GM18868 (cell line): Measurements from ENCODE around the gene SYDE1.
"Not testable (repeated sequence)": the region's sequence is repeated elsewhere in the genome, so short reads cannot be mapped to it uniquely, and the experiment has no call there.

Source experiments
- ATAC-seq: cut with Tn5 transposase; IDR thresholded peaks from one replicate; pipeline ENCODE4 v1.9.1; 2021; ENCODE audit warnings: mild to moderate bottlenecking, moderate library complexity; ENCODE audit not compliant: unreplicated experiment

SYDE1 gene, protein sequence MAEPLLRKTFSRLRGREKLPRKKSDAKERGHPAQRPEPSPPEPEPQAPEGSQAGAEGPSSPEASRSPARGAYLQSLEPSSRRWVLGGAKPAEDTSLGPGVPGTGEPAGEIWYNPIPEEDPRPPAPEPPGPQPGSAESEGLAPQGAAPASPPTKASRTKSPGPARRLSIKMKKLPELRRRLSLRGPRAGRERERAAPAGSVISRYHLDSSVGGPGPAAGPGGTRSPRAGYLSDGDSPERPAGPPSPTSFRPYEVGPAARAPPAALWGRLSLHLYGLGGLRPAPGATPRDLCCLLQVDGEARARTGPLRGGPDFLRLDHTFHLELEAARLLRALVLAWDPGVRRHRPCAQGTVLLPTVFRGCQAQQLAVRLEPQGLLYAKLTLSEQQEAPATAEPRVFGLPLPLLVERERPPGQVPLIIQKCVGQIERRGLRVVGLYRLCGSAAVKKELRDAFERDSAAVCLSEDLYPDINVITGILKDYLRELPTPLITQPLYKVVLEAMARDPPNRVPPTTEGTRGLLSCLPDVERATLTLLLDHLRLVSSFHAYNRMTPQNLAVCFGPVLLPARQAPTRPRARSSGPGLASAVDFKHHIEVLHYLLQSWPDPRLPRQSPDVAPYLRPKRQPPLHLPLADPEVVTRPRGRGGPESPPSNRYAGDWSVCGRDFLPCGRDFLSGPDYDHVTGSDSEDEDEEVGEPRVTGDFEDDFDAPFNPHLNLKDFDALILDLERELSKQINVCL

DNA sequence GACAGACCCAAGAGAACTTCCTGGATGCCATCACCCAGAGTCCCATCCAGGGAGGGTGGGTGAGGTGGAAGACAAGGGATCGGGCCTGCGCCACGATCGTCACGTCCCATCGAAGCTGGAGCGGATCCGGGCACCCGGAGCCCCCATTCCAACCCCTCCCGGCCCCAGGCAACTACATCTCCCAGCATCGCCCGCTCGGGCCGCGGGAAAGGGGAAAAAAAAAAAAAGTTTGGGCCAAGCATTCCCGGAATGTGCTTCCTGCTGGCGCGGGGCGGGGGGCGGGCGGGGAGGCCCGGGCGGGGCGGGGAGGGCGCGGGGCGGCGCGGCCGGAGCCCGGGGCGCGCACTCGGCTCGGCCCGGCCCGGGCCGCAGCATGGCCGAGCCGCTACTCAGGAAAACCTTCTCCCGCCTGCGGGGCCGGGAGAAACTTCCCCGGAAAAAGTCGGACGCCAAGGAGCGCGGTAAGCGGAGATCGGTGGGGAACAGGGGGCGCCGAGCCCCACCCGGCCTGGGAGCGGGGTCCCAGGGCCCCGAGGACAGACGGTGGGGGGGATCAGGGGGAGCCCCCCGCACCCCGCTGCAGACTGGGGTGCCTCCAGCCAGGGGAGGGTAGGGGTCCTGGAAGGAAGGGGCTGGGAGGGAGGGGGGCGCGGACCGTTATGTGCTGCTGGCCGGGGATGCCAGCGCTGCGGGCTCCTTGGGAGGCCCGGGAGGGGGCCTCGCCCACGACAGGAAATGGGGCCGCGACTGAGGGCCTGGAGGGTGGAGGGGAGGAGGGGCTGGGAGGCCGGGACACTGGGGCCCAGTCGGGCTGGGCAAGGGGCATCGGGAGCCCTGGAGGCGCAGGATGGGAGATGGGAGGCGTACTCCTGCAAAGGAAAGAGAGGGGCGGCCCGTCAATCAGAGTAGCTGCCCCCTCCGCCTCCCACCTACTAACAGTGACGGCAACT is at the start of gene SYDE1:
SYDE1 (plus strand) TSS at position 341 of the 950 bp plus-strand sequence; CDS start at position 374, 33 bp downstream.
- no peak for ATAC-seq

DNA sequence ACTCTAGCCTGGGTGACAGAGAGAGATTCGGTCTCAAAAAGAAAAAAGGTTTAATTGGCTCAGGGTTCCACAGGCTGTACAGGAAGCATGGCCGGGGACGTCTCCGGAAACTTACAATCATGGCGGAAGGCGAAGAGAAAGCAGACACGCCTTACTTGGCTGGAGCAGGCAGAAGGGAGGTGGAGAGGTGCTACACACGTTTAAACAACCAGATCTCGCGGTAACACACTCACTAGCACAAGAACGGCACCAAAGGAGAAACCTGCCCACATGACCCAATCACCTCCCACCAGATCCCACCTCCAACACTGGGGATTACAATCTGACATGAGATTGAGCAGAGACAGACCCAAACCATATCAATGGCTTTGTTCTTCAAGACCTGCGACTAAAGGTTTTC is 45.2 kb upstream of the SYDE1 start:
- ATAC-seq, result no peak

DNA sequence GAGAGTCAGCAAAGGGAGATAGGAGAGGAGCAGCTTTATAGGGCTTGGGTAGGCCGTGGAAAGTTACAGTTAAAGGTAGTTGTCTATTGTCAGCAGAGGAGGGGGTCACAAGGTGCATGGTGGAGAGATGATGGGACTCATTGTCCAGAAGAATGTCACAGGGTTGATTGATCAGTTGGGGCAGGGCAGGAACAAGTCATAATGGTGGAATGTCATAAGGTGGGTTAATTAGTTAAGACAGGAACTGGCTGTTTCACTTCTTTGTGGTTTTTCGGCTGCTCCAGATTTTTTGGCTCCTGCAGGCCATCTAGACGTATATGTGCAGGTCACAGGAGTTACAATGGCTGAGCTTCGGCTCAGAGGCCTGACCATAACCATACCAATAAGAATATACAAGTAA is 36.8 kb upstream of the SYDE1 start:
- ATAC-seq, result not testable (repeated sequence)

DNA sequence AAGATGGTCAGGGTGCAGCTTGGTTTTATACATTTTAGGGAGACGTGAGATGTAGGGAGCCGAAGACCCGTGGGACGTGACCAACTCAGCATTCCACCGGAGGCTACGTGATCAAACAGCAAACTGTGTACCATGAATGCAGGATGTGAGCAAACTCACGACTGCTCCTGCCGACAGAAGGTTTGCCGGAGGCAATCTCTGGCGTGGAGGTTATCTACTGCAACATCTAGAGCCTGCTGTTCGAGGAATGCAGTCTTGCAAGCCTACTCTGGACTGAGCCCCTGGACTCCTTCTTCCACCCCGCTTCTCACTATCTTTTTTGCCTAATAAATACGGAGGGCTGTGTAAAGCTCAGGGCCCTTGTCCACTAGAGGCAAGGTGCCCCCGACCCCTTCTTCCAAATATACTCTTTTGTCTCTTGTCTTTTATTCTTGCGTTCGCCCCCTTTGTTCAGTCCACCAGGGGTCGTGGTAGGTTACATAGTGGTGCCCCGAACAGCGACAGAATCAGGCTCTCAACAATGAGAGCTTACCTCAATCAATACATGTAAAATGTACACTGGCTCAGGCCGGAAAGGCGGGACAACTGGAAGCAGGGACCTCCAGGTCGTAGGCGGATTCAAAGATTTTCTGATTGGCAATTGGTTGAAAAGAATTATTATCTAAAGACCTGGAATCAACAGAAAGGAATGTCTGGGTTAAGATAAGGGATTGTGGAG is 34.1 kb upstream of the SYDE1 start:
- ATAC-seq, result no peak

DNA sequence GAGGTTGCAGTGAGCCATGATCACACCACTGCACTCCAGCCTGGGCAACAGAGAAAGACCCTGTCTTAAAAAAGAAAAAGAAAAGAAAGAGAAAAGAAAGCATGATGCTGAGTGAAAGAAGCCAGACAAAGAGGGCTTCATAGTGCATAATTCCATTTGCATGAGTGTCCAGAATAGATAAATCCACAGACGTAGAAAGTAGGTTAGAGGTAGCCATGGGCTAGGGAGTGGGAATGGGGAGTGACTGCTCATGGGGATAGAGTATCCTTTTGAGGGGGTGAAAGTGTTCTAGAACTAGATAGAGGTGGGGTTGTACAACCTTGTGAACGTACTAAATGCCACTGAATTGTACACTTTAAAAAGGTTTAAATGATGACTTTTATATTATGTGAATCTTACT is 32.8 kb upstream of the SYDE1 start:
- no peak for ATAC-seq

DNA sequence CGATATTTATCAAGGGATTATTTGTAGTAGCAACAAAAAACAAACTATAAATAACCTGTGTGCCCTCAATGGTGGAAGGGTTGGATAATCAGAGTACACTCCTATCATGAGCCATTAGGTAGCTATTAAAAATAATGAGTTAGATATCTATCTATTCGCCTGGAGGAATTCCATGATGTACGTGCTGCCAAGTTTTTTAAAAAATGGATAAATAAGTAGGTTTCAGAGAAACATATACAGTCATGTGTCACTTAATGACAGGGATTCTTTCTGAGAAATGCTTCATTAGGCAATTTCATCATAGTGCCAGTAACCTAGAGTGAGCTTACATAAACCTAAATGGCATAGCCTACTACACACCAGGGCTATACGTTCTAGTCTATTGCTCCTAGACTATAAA is 31.4 kb upstream of the SYDE1 start:
- ATAC-seq, result no peak

DNA sequence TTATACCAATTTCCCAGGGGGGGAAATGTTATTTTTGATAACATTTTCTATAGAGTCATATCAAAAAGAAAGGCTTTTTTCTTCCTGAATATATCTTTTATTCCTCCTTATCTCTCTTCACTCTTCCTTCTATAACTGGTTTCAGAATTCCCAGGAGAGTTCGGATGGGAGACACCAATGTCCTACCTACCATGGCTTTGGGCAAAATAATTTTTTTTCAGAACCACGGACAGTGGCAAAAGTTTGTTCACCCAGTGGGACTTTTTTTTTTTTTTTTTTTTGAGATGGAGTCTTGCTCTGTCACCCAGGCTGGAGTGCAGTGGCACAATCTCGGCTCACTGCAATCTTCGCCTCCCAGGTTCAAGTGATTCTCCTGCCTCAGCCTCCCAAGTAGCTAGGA is 27.2 kb upstream of the SYDE1 start:
- ATAC-seq, result not testable (repeated sequence)

DNA sequence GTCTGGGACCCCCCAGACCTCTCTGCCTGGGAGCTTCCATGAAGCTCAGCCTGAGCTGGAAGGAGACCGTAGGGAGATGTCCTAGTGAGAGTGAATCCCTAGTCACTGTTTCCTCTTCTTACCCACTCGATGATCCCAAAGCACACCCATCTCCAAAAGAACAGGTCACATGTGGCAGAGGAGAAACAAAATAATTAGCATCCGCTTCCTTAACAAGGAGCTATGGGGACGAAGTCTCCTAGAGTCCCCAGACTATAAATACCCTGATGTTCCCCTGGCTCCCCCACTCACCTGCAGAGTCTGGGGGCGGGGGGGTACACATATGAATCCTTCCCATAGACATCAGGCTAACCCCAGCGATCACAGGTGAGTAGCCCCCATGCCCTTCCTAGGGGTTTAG is 25.3 kb upstream of the SYDE1 start, which contains the start of gene OR1I1:
OR1I1 (plus strand) TSS at position 301 of the 400 bp plus-strand sequence. CDS start 4,855 bp downstream, outside the sequence.
- no peak for ATAC-seq

DNA sequence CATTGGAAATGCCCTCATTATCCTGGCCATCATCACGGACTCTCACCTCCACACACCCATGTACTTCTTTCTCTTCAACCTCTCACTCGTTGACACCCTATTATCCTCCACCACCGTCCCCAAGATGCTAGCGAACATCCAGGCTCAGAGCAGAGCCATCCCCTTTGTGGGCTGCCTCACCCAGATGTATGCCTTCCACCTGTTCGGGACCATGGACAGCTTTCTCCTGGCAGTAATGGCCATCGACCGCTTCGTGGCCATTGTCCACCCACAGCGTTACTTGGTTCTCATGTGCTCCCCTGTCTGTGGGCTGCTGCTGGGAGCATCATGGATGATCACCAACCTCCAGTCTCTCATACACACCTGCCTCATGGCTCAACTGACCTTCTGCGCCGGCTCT is 20.0 kb upstream of the SYDE1 start:
- ATAC-seq, result no peak

DNA sequence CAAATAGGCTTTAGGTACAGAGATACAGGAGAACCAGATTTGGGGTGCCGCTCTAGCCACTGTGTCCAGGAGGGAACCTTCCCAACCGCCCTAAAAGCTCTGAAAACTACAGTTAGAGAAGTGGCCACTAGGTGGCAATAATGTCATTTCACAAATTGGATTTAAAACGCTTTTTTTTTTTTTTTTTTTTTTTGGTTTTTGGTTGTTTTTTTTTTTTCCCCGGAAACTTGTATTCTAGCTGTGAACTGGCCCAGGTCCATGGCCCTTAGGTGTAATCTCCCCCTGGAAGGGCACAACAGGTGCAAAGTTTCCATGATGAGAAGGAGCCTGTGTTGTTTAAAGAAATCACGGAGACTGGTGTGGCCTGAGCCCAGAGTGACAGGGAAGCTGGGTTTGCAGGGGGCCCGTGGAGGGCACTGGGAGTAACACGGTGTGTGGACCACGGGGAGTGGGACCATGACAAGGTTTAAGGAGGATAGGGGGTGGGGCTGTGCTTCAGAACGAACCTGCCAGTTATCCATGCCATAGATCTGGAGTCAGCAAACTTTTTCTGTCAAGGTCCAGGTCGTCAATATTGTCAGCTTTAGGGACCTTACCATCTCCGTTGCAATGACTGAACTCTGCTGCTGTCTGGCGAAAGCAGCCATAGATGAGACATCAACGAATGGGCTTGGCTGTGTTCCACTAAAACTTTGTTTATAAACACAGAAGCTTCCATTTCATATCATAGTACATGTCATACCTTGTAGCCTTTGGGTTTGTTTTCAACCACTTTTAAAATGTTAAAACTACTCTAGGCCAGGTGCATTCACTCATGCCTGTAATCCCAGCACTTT is 15.1 kb upstream of the SYDE1 start:
- no peak for ATAC-seq

DNA sequence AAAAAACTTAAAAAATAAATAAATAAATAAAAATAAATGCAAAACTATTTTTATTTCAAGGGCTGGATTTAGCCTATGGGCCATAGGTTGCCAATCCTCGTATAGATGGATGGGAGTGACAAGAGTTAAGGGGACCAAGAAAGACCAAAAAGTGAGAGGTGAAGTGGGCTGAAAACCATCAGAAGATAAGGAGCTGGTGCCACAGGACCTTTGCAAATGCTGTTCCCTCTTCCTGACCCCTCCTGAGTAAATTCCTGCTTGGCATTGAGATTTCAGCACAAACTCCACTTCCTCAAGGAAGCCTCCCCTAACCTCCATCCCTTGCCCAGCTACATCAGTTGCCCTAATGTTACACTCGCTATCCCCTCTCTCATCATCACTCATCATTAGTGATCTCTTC is 14.2 kb upstream of the SYDE1 start:
- ATAC-seq, result no peak

DNA sequence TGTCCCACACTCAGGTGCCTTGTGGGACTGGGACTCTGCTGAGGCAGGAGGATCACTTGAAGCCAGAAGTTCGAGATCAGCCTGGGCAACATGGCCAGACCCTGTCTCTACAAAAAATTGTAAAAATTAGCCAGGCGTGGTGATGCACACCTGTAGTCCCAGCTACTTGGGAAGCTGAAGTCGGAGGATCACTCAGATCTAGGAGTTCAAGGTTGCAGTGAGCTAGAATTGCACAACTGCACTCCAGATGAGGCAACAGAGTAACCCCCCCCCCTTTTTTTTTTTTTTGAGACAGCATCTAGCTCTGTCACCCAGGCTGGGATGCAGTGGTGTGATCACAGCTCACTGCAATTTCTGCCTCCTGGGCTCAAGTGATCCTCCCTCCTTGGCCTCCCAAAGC is 11.0 kb upstream of the SYDE1 start:
- no peak for ATAC-seq

DNA sequence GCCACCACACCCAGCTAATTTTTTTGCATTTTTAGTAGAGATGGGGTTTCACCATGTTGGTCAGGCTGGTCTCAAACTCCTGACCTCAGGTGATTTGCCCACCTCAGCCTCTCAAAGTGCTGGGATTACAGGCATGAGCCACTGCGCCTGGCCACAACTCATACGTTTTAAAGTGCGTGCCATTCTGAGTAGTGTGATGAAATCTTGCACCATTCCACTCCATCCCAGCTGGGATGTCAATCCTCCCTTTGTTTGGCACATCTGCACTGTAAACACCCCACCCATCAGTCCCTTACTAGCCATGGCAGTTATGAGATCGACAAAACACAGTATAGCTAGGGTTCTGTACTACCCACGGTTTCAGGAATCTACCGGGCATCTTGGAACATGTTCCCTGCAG is 9.2 kb upstream of the SYDE1 start:
- not testable (repeated sequence) for ATAC-seq

DNA sequence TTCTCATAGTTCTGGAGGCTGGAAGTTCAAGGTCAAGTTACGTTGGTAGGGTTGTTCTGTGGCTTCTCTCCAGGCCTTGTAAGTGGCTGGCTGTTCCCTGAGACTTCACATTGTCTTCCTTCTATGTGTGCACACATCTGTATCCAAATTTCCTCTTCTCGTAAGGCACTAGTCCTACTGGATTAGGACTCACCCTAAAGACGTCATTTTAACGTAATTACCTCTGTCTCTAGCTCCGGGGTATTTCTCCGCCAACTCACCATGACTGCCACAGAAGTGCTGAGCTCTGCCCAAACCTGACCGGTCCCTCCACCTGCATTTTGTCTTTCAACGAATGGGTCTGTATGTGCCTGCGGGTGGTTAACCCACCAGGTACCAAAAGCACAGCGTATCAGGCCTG is 8.7 kb upstream of the SYDE1 start:
- no peak for ATAC-seq

DNA sequence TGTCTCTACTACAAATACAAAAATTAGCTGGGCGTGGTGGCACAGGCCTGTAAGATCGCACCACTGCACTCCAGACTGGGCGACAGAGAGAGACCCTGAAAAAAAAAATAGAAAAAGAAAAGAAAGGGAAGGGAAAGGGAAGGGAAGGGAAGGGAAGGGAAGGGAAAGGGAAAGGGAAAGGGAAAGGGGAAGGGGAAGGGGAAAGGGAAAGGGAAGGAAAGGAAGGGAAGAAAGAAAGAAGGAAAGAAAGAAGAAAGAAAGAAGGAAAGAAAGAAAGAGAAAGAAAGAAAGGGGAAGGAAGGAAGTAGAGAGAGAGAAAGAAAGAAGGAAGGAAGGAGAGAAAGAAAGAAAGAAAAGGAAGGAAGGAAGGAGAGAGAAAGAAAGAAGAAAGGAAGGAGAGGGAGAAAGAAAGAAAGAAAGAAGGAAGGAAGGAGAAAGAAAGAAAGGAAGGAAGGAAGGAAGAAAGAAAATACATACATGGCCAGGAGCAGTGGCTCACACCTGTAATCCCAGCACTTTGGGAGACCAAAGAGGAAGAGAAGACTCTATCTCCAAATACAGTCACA is 8.1 kb upstream of the SYDE1 start:
- no peak for ATAC-seq

DNA sequence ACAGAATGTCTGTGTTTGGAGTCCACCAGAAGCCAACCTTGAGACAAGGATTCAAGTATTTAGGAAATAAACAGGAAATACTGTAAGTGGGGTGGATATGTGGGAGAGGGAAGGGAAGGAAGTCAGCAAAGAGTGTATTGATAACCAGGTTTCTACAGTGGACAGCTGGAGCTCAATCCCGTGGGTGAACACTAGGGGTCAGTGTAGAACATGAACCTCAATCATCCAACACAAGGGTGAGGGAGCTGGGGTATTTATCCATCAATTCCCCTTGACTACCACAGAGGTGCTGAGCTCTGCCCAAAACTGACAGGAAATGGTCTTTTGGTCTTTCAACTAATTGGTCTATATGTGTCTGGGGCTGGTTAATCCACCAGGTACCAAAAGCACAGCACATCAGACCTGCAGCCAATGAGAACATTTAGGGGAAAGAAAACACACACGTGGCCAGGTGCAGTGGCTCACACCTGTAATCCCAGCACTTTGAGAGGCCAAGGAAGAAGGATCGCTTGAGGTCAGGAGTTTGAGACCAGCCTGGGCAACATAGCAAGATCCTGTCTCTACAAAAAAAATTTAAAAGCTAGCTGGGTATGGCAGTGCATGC is 5.6 kb upstream of the SYDE1 start:
- ATAC-seq, result no peak

DNA sequence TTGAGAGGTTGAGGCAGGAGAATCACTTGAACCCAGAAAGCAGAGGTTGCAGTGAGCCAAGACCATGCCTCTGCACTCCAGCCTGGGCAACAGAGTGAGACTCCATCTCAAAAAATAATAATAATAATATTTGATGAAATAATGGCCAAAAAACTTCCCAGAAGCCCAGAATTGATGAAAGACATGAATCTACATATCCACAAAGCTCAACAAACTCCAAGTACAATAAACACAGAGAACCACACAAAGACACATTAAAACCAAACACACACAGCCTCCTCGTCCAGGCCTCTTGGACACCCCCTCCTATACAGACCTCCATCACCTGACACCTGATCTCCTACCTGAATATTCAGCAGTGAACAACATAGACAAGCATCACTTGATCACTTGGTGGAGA is 3.2 kb upstream of the SYDE1 start:
- no peak for ATAC-seq

DNA sequence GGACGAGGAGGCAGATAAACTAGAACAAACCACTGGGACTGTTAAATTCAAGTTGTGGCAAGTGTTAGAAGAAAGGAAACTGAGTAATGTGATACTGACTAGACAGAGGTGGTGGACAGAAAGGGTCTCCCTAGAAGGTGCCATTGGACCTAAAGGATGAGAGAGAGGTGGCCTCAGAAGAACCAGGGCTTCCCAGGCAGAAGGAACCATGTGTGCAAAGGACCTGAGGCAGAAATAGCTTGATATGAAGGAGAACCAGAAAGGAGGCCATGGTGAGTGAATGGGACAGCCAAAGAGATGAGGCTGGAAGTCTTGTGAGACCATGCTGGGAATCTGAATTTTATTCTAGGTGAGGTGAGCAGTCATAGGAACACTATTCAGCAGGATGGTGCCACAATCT is 2.8 kb upstream of the SYDE1 start:
- ATAC-seq, result no peak

DNA sequence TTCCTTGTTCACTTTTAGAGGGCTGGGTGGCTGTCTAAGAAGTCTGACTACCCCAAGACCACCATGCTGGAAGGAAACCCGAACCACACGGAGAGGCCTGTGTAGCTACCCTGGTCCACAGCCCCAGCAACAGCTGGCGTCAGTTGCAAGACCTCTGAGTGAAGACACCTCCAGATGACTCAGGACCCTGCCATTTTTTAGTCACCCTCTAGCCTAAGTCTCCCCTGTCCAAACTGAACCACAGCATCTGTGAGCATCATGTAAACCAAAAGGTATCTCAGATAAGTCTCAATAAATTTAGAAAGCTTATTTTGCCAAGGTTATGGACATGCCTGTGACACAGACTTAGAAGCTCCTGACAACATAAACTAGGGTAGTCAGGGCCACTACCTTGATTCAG is 2.2 kb upstream of the SYDE1 start:
- no peak for ATAC-seq
